ENCODE measurements around the gene AGAP1.

Gene AGAP1

GRCh38 chr2:235894839-235895238 is 401.0 kb downstream of the AGAP1 start:
- DNase-seq (ENCODE audit: low read depth): no peak
- H3K4me3 ChIP-seq (ENCODE audit: low read depth, low read length): no peak overlapping the region
- no peak for TF ChIP-seq CTCF (IDR thresholded peaks at IDR 0.05; ENCODE audit: insufficient read depth, low read depth, low read length, missing control alignments)

GRCh38 chr2:235896061-235896460 is 402.2 kb downstream of the AGAP1 start:
- DNase-seq (ENCODE audit: low read depth): no peak
- no peak for TF ChIP-seq CTCF (IDR thresholded peaks at IDR 0.05; ENCODE audit: insufficient read depth, low read depth, low read length, missing control alignments)
- no peak overlapping the region for H3K4me3 ChIP-seq (ENCODE audit: low read depth, low read length)

- no peak for TF ChIP-seq CTCF (IDR thresholded peaks at IDR 0.05; ENCODE audit: insufficient read depth, low read depth, low read length, missing control alignments)
- no peak overlapping the region for H3K4me3 ChIP-seq (ENCODE audit: low read depth, low read length)
- DNase-seq (ENCODE audit: low read depth): no peak
These were observed 404.1 kb downstream of the AGAP1 start for GRCh38 chr2:235897992-235898391.

- TF ChIP-seq CTCF (IDR thresholded peaks at IDR 0.05; ENCODE audit: insufficient read depth, low read depth, low read length, missing control alignments): no peak
- no peak overlapping the region for H3K4me3 ChIP-seq (ENCODE audit: low read depth, low read length)
- DNase-seq (ENCODE audit: low read depth): no peak
These were observed 404.9 kb downstream of the AGAP1 start for GRCh38 chr2:235898766-235899165.

GRCh38 chr2:235900631-235901030 is 406.8 kb downstream of the AGAP1 start:
- no peak for DNase-seq (ENCODE audit: low read depth)
- TF ChIP-seq CTCF (IDR thresholded peaks at IDR 0.05; ENCODE audit: insufficient read depth, low read depth, low read length, missing control alignments): no peak

GRCh38 chr2:235901243-235901642 is 407.4 kb downstream of the AGAP1 start:
- DNase-seq (ENCODE audit: low read depth): no peak
- TF ChIP-seq CTCF (IDR thresholded peaks at IDR 0.05; ENCODE audit: insufficient read depth, low read depth, low read length, missing control alignments): no peak
- no peak overlapping the region for H3K4me3 ChIP-seq (ENCODE audit: low read depth, low read length)

More at GRCh38 chr2:235900631-235901030, 406.8 kb downstream of the AGAP1 start:
- H3K4me3 ChIP-seq (ENCODE audit: low read depth, low read length): no peak overlapping the region

- no peak for TF ChIP-seq CTCF (IDR thresholded peaks at IDR 0.05; ENCODE audit: insufficient read depth, low read depth, low read length, missing control alignments)
- DNase-seq (ENCODE audit: low read depth): no peak
- H3K4me3 ChIP-seq (ENCODE audit: low read depth, low read length): no peak overlapping the region
These were observed 410.1 kb downstream of the AGAP1 start for GRCh38 chr2:235903782-235904584.

Measured in GM12865 (cell line).